ENCODE data around the gene TMEM131L.

Gene TMEM131L

GRCh38 chr4:153490985-153491483, 24.9 kb downstream of the TMEM131L start:
- Histone ChIP-seq H3F3A (ENCODE audit: low read depth) (no peaks in the 10 kb centered on the region), H4K20me1 (ENCODE audit: insufficient read depth, low read length, poor library complexity, severe bottlenecking) (peaks cover 86% of the 10 kb centered on the region), H3K9me2 (replicated peaks; ENCODE audit: low read depth, low read length) (no peaks in the 10 kb centered on the region), H3K79me2 (ENCODE audit: insufficient read depth, low read length) (peaks cover 98% of the 10 kb centered on the region), H2AFZ (ENCODE audit: low read length) (no peak overlapping the region), H3K4me2 (ENCODE audit: low read depth, low read length, poor library complexity, severe bottlenecking) (no peak overlapping the region), H3K36me3 (ENCODE audit: insufficient read depth, low read length) (peaks cover 47% of the 10 kb centered on the region), H3K9me3 (ENCODE audit: insufficient read depth, low read depth, low read length) (no peaks in the 10 kb centered on the region), H3K4me3 (ENCODE audit: low read length, poor library complexity, severe bottlenecking) (no peak overlapping the region), H3K4me1 (ENCODE audit: insufficient read depth, low read length, poor library complexity, severe bottlenecking) (peaks cover 17% of the 10 kb centered on the region), H3K27me3 (ENCODE audit: insufficient read depth, low read length, poor library complexity, severe bottlenecking) (no peaks in the 10 kb centered on the region), H3K9ac (ENCODE audit: low read depth, low read length, poor library complexity, severe bottlenecking) (no peak overlapping the region)
- TF ChIP-seq CTCF (conservative IDR thresholded peaks at IDR 0.05; ENCODE audit: low read length) (no peak), EZH2phosphoT487 (IDR thresholded peaks at IDR 0.05; ENCODE audit: borderline replicate concordance) (no peak)

GRCh38 chr4:153494562-153494961, 28.4 kb downstream of the TMEM131L start:
- H3K9me2 ChIP-seq (replicated peaks; ENCODE audit: low read depth, low read length), result no peaks in the 10 kb centered on the region
- H3K4me3 ChIP-seq (ENCODE audit: low read length, poor library complexity, severe bottlenecking), result no peak overlapping the region
- H4K20me1 ChIP-seq (ENCODE audit: insufficient read depth, low read length, poor library complexity, severe bottlenecking), result peaks cover 84% of the 10 kb centered on the region
- no peak overlapping the region for H2AFZ ChIP-seq (ENCODE audit: low read length)
- H3F3A ChIP-seq (ENCODE audit: low read depth), result no peaks in the 10 kb centered on the region
- no peak for TF ChIP-seq CTCF (conservative IDR thresholded peaks at IDR 0.05; ENCODE audit: low read length)
- TF ChIP-seq EZH2phosphoT487 (IDR thresholded peaks at IDR 0.05; ENCODE audit: borderline replicate concordance), result no peak
- no peak overlapping the region for H3K4me2 ChIP-seq (ENCODE audit: low read depth, low read length, poor library complexity, severe bottlenecking)
- H3K36me3 ChIP-seq (ENCODE audit: insufficient read depth, low read length), result peaks cover 43% of the 10 kb centered on the region; the same call in 1 of the 2 replicates
- H3K9me3 ChIP-seq (ENCODE audit: insufficient read depth, low read depth, low read length), result no peaks in the 10 kb centered on the region
- no peaks in the 10 kb centered on the region for H3K27me3 ChIP-seq (ENCODE audit: insufficient read depth, low read length, poor library complexity, severe bottlenecking)
- H3K9ac ChIP-seq (ENCODE audit: low read depth, low read length, poor library complexity, severe bottlenecking), result no peak overlapping the region
- no peaks in the 10 kb centered on the region for H3K4me1 ChIP-seq (ENCODE audit: insufficient read depth, low read length, poor library complexity, severe bottlenecking)
- peaks cover 97% of the 10 kb centered on the region for H3K79me2 ChIP-seq (ENCODE audit: insufficient read depth, low read length)

GRCh38 chr4:153495480-153496193, 29.5 kb downstream of the TMEM131L start:
- no peaks in the 10 kb centered on the region for H3K9me2 ChIP-seq (replicated peaks; ENCODE audit: low read depth, low read length)
- TF ChIP-seq EZH2phosphoT487 (IDR thresholded peaks at IDR 0.05; ENCODE audit: borderline replicate concordance) (no peak), CTCF (conservative IDR thresholded peaks at IDR 0.05; ENCODE audit: low read length) (no peak)
- H3K27me3 ChIP-seq (ENCODE audit: insufficient read depth, low read length, poor library complexity, severe bottlenecking), result no peaks in the 10 kb centered on the region
- no peak overlapping the region for H2AFZ ChIP-seq (ENCODE audit: low read length)
- H3K9ac ChIP-seq (ENCODE audit: low read depth, low read length, poor library complexity, severe bottlenecking), result no peak overlapping the region
- H4K20me1 ChIP-seq (ENCODE audit: insufficient read depth, low read length, poor library complexity, severe bottlenecking), result peaks cover 75% of the 10 kb centered on the region
- H3K4me1 ChIP-seq (ENCODE audit: insufficient read depth, low read length, poor library complexity, severe bottlenecking), result no peaks in the 10 kb centered on the region
- no peaks in the 10 kb centered on the region for H3F3A ChIP-seq (ENCODE audit: low read depth)
- no peak overlapping the region for H3K4me2 ChIP-seq (ENCODE audit: low read depth, low read length, poor library complexity, severe bottlenecking)
- no peak overlapping the region for H3K4me3 ChIP-seq (ENCODE audit: low read length, poor library complexity, severe bottlenecking)
- no peaks in the 10 kb centered on the region for H3K9me3 ChIP-seq (ENCODE audit: insufficient read depth, low read depth, low read length)
- H3K36me3 ChIP-seq (ENCODE audit: insufficient read depth, low read length), result peaks cover 38% of the 10 kb centered on the region; the same call in 1 of the 2 replicates
- H3K79me2 ChIP-seq (ENCODE audit: insufficient read depth, low read length), result peaks cover 97% of the 10 kb centered on the region
